K562 (cell line): ENCODE data around the gene HOTAIR. TPM values are rescaled to one million over a fixed set of nuclear protein-coding genes. Genes with fewer than 3 reads are reported as not detected.

Experiments used
- CBX5 ChIP-seq: IDR thresholded peaks from 2 replicates; pipeline ENCODE4 v1.6.1; 2014; ENCODE audit warnings: low read depth, borderline replicate concordance
- HDAC6 ChIP-seq: IDR thresholded peaks from 2 replicates; pipeline ENCODE4 v1.6.1; 2012; ENCODE audit warnings: low read depth, mild to moderate bottlenecking, control low read depth, inconsistent platforms, low read length, moderate library complexity
- LARP7 ChIP-seq: fragments of 450-650 bp; IDR thresholded peaks from 2 replicates; pipeline ENCODE4 v1.6.1; 2016
- PHF8 ChIP-seq: fragments of 200-600 bp; sonication (generic); IDR thresholded peaks from 2 replicates; pipeline ENCODE4 v1.6.1; 2012; ENCODE audit warnings: mixed run types, mild to moderate bottlenecking, inconsistent platforms, low read length, moderate library complexity, borderline replicate concordance
- POLR2G ChIP-seq: fragments of 200-400 bp; formaldehyde crosslinking; IDR thresholded peaks from 2 replicates; pipeline ENCODE4 v1.6.1; 2017; ENCODE audit warnings: low read depth, mild to moderate bottlenecking, antibody characterized with exemption, low read length, moderate library complexity
- SOX6 ChIP-seq: fragments of 450-650 bp; IDR thresholded peaks from 2 replicates; pipeline ENCODE4 v1.6.1; 2014; ENCODE audit warnings: mild to moderate bottlenecking
- TAL1 ChIP-seq: fragments of 450-650 bp; IDR thresholded peaks from 2 replicates; pipeline ENCODE4 v1.6.1; 2016; ENCODE audit warnings: mild to moderate bottlenecking
- ZNF124 ChIP-seq: sonication (generic); formaldehyde crosslinking; IDR thresholded peaks from 2 replicates; pipeline ENCODE4 v1.8.1; 2022; ENCODE audit warnings: missing genetic modification reagents
- polyA plus RNA-seq, 8 experiments: library from polyadenylated mRNA; depleted of rRNA in 4 of 8; stranded (reverse) in 5 of 8; unstranded in 3 of 8; fragments of >200 nt; fragmentation: Nextera tagmentation in 2 of 8; fragmentation: Illumina TruSeq in 1 of 8; extraction: Ambion mirVana in 2 of 8; extraction: Trizol in 1 of 8; gene quantifications; 2 replicates each; pipeline versions ENCODE4 v1.2.1 to v1.2.3, GENCODE V29; 2011 to 2014; ENCODE audit warnings: inconsistent platforms in 1 of 8, missing spikeins in 1 of 8
- total RNA-seq, 7 experiments: library from RNA; depleted of rRNA in 6 of 7; stranded (reverse); fragments of >200 nt in 6 of 7; fragmentation: Illumina TruSeq in 2 of 7; extraction: Trizol in 2 of 7; gene quantifications; 2 replicates each; pipeline versions ENCODE4 v1.2.1 to v1.2.3, GENCODE V29; 2011 to 2021; ENCODE audit warnings: low replicate concordance in 1 of 7
- TF ChIP-seq, protein P1 (sequence below): fragments of 250-450 bp; sonication (Bioruptor Pico); IDR thresholded peaks from 2 replicates; pipeline ENCODE4 v1.6.1; 2021; ENCODE audit warnings: mild to moderate bottlenecking
- TF ChIP-seq, protein P2 (sequence below): fragments of 200-800 bp; sonication (Bioruptor generic); IDR thresholded peaks from 2 replicates; pipeline ENCODE4 v1.6.1; 2016; ENCODE audit warnings: missing genetic modification characterization, missing compliant biosample characterization
- TF ChIP-seq, protein P3 (sequence below), 3 experiments: fragments of 200-800 bp in 1 of 3; fragments of 250-450 bp in 1 of 3; fragments of 450-650 bp in 1 of 3; sonication (Bioruptor Pico) in 1 of 3; sonication (Bioruptor generic) in 1 of 3; formaldehyde crosslinking in 1 of 3; IDR thresholded peaks; 2 replicates each; pipeline versions ENCODE4 v1.6.1 to v1.8.0; 2016 to 2022; ENCODE audit warnings: mild to moderate bottlenecking in 2 of 3, missing genetic modification characterization in 2 of 3, missing compliant biosample characterization in 1 of 3, moderate library complexity in 1 of 3
- TF ChIP-seq, protein P4 (sequence below): fragments of 250-450 bp; sonication (Bioruptor Pico); IDR thresholded peaks from 2 replicates; pipeline ENCODE4 v1.4.0; 2020; ENCODE audit warnings: mild to moderate bottlenecking, moderate library complexity

Gene HOTAIR
- total and polyA plus RNA-seq, 9 of the 15 experiments (the other 6 are each of a cell fraction or from before 2014, with no cell fraction given), result 0.04 TPM; not detected in 8

DNA sequence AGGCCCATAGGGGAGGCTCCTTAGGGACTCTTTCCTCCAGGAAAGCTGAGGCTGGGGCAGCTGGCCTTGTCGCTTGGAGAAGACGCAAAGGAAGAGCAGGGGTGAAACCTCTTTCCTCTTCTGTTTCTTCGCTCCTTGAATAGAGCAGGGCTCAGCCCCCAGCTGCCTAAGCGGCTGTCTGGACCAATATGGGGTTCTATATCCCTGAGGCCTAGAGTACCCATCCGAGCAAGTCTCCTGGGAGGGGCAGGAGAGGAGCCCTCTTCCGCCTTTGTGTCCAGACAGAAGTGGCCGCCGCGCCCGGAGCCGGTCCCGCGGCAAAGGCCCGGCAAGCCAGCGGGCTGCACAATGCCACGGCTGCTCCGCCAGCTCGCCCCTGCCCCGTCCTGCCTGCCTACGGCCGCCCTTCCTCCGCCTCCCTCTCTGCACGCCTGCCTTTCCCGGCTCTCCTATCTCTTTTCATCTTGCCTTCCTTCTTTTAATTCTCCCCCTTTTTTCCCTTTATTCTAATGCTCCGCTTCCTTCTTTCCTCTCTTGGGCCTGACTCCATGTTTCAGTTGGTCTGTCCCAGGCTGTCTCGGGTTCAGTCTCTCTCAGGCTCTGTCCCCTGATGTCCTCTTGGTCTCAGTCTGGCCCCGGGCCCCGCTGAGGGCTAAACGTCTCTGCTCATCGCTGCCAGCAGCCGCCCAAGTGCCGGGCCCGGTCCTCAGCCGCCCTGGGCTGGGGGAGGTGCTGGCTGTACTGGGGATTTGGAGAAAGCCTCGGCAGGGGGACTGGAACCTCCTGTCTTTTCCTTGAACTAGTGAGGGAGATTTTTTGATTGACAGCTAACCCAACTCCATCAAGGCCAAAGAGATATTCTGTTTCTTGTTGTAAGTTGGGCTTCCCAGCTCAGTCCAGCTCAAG, 22.7 kb upstream of the HOTAIR start (continued):
- TF ChIP-seq TAL1, result no peak
- no peak for TF ChIP-seq HDAC6
- TF ChIP-seq ZNF124 (CRISPR knock-in tag), result no peak
- no peak for TF ChIP-seq SOX6
- TF ChIP-seq, protein P1, sequence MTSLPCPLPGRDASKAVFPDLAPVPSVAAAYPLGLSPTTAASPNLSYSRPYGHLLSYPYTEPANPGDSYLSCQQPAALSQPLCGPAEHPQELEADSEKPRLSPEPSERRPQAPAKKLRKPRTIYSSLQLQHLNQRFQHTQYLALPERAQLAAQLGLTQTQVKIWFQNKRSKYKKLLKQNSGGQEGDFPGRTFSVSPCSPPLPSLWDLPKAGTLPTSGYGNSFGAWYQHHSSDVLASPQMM (CRISPR knock-in tag), result no peak
- TF ChIP-seq, protein P2, sequence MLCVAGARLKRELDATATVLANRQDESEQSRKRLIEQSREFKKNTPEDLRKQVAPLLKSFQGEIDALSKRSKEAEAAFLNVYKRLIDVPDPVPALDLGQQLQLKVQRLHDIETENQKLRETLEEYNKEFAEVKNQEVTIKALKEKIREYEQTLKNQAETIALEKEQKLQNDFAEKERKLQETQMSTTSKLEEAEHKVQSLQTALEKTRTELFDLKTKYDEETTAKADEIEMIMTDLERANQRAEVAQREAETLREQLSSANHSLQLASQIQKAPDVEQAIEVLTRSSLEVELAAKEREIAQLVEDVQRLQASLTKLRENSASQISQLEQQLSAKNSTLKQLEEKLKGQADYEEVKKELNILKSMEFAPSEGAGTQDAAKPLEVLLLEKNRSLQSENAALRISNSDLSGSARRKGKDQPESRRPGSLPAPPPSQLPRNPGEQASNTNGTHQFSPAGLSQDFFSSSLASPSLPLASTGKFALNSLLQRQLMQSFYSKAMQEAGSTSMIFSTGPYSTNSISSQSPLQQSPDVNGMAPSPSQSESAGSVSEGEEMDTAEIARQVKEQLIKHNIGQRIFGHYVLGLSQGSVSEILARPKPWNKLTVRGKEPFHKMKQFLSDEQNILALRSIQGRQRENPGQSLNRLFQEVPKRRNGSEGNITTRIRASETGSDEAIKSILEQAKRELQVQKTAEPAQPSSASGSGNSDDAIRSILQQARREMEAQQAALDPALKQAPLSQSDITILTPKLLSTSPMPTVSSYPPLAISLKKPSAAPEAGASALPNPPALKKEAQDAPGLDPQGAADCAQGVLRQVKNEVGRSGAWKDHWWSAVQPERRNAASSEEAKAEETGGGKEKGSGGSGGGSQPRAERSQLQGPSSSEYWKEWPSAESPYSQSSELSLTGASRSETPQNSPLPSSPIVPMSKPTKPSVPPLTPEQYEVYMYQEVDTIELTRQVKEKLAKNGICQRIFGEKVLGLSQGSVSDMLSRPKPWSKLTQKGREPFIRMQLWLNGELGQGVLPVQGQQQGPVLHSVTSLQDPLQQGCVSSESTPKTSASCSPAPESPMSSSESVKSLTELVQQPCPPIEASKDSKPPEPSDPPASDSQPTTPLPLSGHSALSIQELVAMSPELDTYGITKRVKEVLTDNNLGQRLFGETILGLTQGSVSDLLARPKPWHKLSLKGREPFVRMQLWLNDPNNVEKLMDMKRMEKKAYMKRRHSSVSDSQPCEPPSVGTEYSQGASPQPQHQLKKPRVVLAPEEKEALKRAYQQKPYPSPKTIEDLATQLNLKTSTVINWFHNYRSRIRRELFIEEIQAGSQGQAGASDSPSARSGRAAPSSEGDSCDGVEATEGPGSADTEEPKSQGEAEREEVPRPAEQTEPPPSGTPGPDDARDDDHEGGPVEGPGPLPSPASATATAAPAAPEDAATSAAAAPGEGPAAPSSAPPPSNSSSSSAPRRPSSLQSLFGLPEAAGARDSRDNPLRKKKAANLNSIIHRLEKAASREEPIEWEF (CRISPR knock-in tag), result no peak
- TF ChIP-seq PHF8, result no peak
- peak; percentile 27; the same call in 1 of the 2 replicates for TF ChIP-seq POLR2G
- TF ChIP-seq, protein P3, sequence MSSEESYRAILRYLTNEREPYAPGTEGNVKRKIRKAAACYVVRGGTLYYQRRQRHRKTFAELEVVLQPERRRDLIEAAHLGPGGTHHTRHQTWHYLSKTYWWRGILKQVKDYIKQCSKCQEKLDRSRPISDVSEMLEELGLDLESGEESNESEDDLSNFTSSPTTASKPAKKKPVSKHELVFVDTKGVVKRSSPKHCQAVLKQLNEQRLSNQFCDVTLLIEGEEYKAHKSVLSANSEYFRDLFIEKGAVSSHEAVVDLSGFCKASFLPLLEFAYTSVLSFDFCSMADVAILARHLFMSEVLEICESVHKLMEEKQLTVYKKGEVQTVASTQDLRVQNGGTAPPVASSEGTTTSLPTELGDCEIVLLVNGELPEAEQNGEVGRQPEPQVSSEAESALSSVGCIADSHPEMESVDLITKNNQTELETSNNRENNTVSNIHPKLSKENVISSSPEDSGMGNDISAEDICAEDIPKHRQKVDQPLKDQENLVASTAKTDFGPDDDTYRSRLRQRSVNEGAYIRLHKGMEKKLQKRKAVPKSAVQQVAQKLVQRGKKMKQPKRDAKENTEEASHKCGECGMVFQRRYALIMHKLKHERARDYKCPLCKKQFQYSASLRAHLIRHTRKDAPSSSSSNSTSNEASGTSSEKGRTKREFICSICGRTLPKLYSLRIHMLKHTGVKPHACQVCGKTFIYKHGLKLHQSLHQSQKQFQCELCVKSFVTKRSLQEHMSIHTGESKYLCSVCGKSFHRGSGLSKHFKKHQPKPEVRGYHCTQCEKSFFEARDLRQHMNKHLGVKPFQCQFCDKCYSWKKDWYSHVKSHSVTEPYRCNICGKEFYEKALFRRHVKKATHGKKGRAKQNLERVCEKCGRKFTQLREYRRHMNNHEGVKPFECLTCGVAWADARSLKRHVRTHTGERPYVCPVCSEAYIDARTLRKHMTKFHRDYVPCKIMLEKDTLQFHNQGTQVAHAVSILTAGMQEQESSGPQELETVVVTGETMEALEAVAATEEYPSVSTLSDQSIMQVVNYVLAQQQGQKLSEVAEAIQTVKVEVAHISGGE (CRISPR knock-in tag; IDR thresholded peaks at IDR 0.05), result no peak
- no peak for TF ChIP-seq CBX5
- TF ChIP-seq, protein P4, sequence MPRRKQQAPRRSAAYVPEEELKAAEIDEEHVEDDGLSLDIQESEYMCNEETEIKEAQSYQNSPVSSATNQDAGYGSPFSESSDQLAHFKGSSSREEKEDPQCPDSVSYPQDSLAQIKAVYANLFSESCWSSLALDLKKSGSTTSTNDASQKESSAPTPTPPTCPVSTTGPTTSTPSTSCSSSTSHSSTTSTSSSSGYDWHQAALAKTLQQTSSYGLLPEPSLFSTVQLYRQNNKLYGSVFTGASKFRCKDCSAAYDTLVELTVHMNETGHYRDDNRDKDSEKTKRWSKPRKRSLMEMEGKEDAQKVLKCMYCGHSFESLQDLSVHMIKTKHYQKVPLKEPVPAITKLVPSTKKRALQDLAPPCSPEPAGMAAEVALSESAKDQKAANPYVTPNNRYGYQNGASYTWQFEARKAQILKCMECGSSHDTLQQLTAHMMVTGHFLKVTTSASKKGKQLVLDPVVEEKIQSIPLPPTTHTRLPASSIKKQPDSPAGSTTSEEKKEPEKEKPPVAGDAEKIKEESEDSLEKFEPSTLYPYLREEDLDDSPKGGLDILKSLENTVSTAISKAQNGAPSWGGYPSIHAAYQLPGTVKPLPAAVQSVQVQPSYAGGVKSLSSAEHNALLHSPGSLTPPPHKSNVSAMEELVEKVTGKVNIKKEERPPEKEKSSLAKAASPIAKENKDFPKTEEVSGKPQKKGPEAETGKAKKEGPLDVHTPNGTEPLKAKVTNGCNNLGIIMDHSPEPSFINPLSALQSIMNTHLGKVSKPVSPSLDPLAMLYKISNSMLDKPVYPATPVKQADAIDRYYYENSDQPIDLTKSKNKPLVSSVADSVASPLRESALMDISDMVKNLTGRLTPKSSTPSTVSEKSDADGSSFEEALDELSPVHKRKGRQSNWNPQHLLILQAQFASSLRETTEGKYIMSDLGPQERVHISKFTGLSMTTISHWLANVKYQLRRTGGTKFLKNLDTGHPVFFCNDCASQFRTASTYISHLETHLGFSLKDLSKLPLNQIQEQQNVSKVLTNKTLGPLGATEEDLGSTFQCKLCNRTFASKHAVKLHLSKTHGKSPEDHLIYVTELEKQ, result no peak
- TF ChIP-seq LARP7, result no peak
